GM23338 (cell line): ENCODE results near the gene DOCK11. TPM values are rescaled to one million over a fixed set of nuclear protein-coding genes. Genes with fewer than 3 reads are reported as not detected.

ENCODE experiments used
- ATAC-seq: fragments of 200-7000 bp; cut with Tn5 transposase; 3 replicates; pipeline ENCODE4 v1.9.1; 2020
- DNase-seq: peaks from one replicate; pipeline ENCODE4 v3.0.0-alpha.2; 2015; ENCODE audit warnings: low spot score
- H2AFZ ChIP-seq: fragments of 200-600 bp; sonication (generic); 2 replicates; pipeline ENCODE4 v1.8.0; 2016; ENCODE audit warnings: antibody characterized with exemption, mild to moderate bottlenecking, moderate library complexity
- H3F3A ChIP-seq: fragments of 200-600 bp; sonication (generic); replicated peaks from 2 replicates; pipeline ENCODE4 v1.8.0; 2017; ENCODE audit warnings: antibody characterized with exemption, mixed run types, low read depth
- H3K27ac ChIP-seq: fragments of 200-600 bp; sonication (generic); 2 replicates; pipeline ENCODE4 v1.6.1; 2016; ENCODE audit warnings: low read depth
- H3K27me3 ChIP-seq: fragments of 200-600 bp; sonication (generic); 2 replicates; pipeline ENCODE4 v1.8.0; 2016; ENCODE audit warnings: mild to moderate bottlenecking, mixed run types, moderate library complexity; ENCODE audit not compliant: insufficient read depth
- H3K36me3 ChIP-seq: fragments of 200-600 bp; sonication (generic); 2 replicates; pipeline ENCODE4 v1.8.0; 2016; ENCODE audit warnings: mild to moderate bottlenecking; ENCODE audit not compliant: insufficient read depth
- H3K4me1 ChIP-seq: fragments of 200-600 bp; sonication (generic); 2 replicates; pipeline ENCODE4 v1.8.0; 2016; ENCODE audit warnings: mild to moderate bottlenecking, moderate library complexity; ENCODE audit not compliant: insufficient read depth
- H3K4me2 ChIP-seq: fragments of 200-600 bp; sonication (generic); 2 replicates; pipeline ENCODE4 v1.7.1; 2017; ENCODE audit warnings: mixed run types
- H3K4me3 ChIP-seq: fragments of 200-600 bp; sonication (generic); 2 replicates; pipeline ENCODE4 v1.6.1; 2016; ENCODE audit warnings: mixed run types
- H3K79me2 ChIP-seq: fragments of 200-600 bp; sonication (generic); replicated peaks from 2 replicates; pipeline ENCODE4 v1.8.0; 2017; ENCODE audit warnings: mild to moderate bottlenecking; ENCODE audit not compliant: insufficient read depth
- H3K9me2 ChIP-seq: fragments of 200-600 bp; sonication (generic); 2 replicates; pipeline ENCODE4 v1.8.0; 2017; ENCODE audit not compliant: insufficient read depth
- H4K20me1 ChIP-seq: fragments of 200-600 bp; sonication (generic); replicated peaks from 2 replicates; pipeline ENCODE4 v1.8.0; 2017; ENCODE audit warnings: mild to moderate bottlenecking; ENCODE audit not compliant: insufficient read depth
- H3K27ac Mint-ChIP-seq: 2 replicates; pipeline ENCODE4 v1.8.0; 2020; ENCODE audit warnings: inconsistent platforms, mild to moderate bottlenecking, moderate library complexity, mixed read lengths
- H3K27me3 Mint-ChIP-seq: 3 replicates; pipeline ENCODE4 v1.8.0; 2022; ENCODE audit warnings: low read depth, mild to moderate bottlenecking, moderate library complexity, mixed read lengths, inconsistent platforms; ENCODE audit not compliant: insufficient read depth, poor library complexity
- H3K36me3 Mint-ChIP-seq: 3 replicates; pipeline ENCODE4 v1.8.0; 2021; ENCODE audit warnings: low read depth, mild to moderate bottlenecking, inconsistent platforms, moderate library complexity, mixed read lengths
- H3K4me1 Mint-ChIP-seq: 3 replicates; pipeline ENCODE4 v1.8.0; 2020; ENCODE audit warnings: mild to moderate bottlenecking, inconsistent platforms, mixed read lengths
- H3K4me3 Mint-ChIP-seq: 3 replicates; pipeline ENCODE4 v1.8.0; 2021; ENCODE audit warnings: moderate library complexity, mild to moderate bottlenecking, inconsistent platforms, mixed read lengths
- H3K9me3 Mint-ChIP-seq: 3 replicates; pipeline ENCODE4 v1.8.0; 2020; ENCODE audit warnings: moderate library complexity, mild to moderate bottlenecking, inconsistent platforms, mixed read lengths
- CREB1 ChIP-seq: fragments of 250-450 bp; sonication (Bioruptor Pico); IDR thresholded peaks from 2 replicates; pipeline ENCODE4 v1.5.0; 2020; ENCODE audit warnings: low read depth, mild to moderate bottlenecking, moderate library complexity
- CTCF ChIP-seq, 2 experiments: fragments of 200-600 bp in 1 of 2; sonication (generic) in 1 of 2; conservative IDR thresholded peaks; 2 replicates each; pipeline versions ENCODE4 v1.5.1 to v1.6.1; 2016 to 2017; ENCODE audit warnings: antibody characterized with exemption in 2 of 2, low read depth in 2 of 2, mild to moderate bottlenecking in 2 of 2, moderate library complexity in 1 of 2
- EZH2 ChIP-seq: fragments of 200-600 bp; sonication (generic); IDR thresholded peaks from one replicate; pipeline ENCODE4 v1.8.0; 2017; ENCODE audit warnings: antibody characterized with exemption, mild to moderate bottlenecking, low read depth; ENCODE audit not compliant: unreplicated experiment
- EZH2phosphoT487 ChIP-seq: fragments of 200-600 bp; sonication (generic); IDR thresholded peaks from one replicate; pipeline ENCODE4 v1.8.1; 2018; ENCODE audit warnings: antibody characterized with exemption; ENCODE audit not compliant: unreplicated experiment
- JUNB ChIP-seq: IDR thresholded peaks from one replicate; pipeline ENCODE4 v1.6.1; 2016; ENCODE audit warnings: antibody characterized with exemption; ENCODE audit not compliant: unreplicated experiment
- NANOG ChIP-seq: IDR thresholded peaks from 2 replicates; pipeline ENCODE4 v1.6.1; 2016; ENCODE audit warnings: antibody characterized with exemption, borderline replicate concordance
- POLR2AphosphoS5 ChIP-seq: IDR thresholded peaks from 2 replicates; pipeline ENCODE4 v1.6.1; 2016; ENCODE audit warnings: antibody characterized with exemption, low read depth
- STAT1 ChIP-seq: IDR thresholded peaks from one replicate; pipeline ENCODE4 v1.6.1; 2016; ENCODE audit warnings: antibody characterized with exemption; ENCODE audit not compliant: unreplicated experiment
- ZNF114 ChIP-seq: fragments of 250-450 bp; sonication (Bioruptor Pico); IDR thresholded peaks from 2 replicates; pipeline ENCODE4 v1.5.0; 2020; ENCODE audit warnings: mild to moderate bottlenecking, moderate library complexity
- ZNF331 ChIP-seq: fragments of 250-450 bp; sonication (Bioruptor Pico); IDR thresholded peaks from 2 replicates; pipeline ENCODE4 v1.5.0; 2020; ENCODE audit warnings: low read depth, mild to moderate bottlenecking, moderate library complexity
- ZNF462 ChIP-seq: fragments of 250-450 bp; sonication (Bioruptor Pico); IDR thresholded peaks from 2 replicates; pipeline ENCODE4 v1.5.0; 2020; ENCODE audit warnings: mild to moderate bottlenecking, moderate library complexity
- polyA plus RNA-seq: library from polyadenylated mRNA; unstranded; fragments of >200 nt; fragmentation: Nextera tagmentation; extraction: Ambion mirVana; gene quantifications from 2 replicates; pipeline ENCODE4 v1.2.1, GENCODE V29; 2016
- total RNA-seq: library from RNA; depleted of rRNA; stranded (reverse); fragments of >200 nt; shearing (Covaris generic); gene quantifications from 2 replicates; pipeline ENCODE4 v1.2.3, GENCODE V29; 2014

DOCK11 gene
- total and polyA plus RNA-seq, 2 experiments from 2014 or later = 6.0 to 12.3 TPM

GRCh38 chrX:118459494-118459893 lies 36.1 kb upstream of the DOCK11 start:
- no peaks in the 10 kb centered on the region for H3K36me3 ChIP-seq
- H3K27me3 ChIP-seq = no peaks in the 10 kb centered on the region
- peak; percentile 64 for DNase-seq
- Mint-ChIP-seq H3K9me3 (no peaks in the 10 kb centered on the region), H3K27me3 (no peaks in the 10 kb centered on the region), H3K4me1 (no peaks in the 10 kb centered on the region; the same call in 2 of the 3 replicates), H3K27ac (no peak overlapping the region), H3K36me3 (no peaks in the 10 kb centered on the region), H3K4me3 (no peak overlapping the region)
- no peak overlapping the region for H3K27ac ChIP-seq
- H4K20me1 ChIP-seq = no peaks in the 10 kb centered on the region
- H3F3A ChIP-seq = no peaks in the 10 kb centered on the region
- no peaks in the 10 kb centered on the region for H3K4me1 ChIP-seq
- peak; percentile 69 for ATAC-seq
- H2AFZ ChIP-seq = no peak overlapping the region
- no peaks in the 10 kb centered on the region for H3K9me2 ChIP-seq
- TF ChIP-seq CTCF (conservative IDR thresholded peaks at IDR 0.05; ENCODE audit: low read depth in 2 of 2) = peak; percentile 63 to 66
- no peak for TF ChIP-seq ZNF114 (CRISPR knock-in tag)
- no peaks in the 10 kb centered on the region for H3K79me2 ChIP-seq
- no peak overlapping the region for H3K4me2 ChIP-seq
- no peak overlapping the region for H3K4me3 ChIP-seq

- TF ChIP-seq CREB1 (no peak), ZNF114 (CRISPR knock-in tag) (no peak), ZNF331 (no peak), POLR2AphosphoS5 (no peak), EZH2 (no peak), JUNB (no peak), EZH2phosphoT487 (no peak), ZNF462 (CRISPR knock-in tag) (no peak), STAT1 (no peak), NANOG (no peak), CTCF (conservative IDR thresholded peaks at IDR 0.05; ENCODE audit: low read depth in 2 of 2) (no peak)
- Histone ChIP-seq H3K79me2 (no peaks in the 10 kb centered on the region), H4K20me1 (no peaks in the 10 kb centered on the region), H3K4me1 (no peaks in the 10 kb centered on the region), H3K36me3 (no peaks in the 10 kb centered on the region), H3K4me2 (no peak overlapping the region), H3F3A (no peaks in the 10 kb centered on the region), H3K27me3 (no peaks in the 10 kb centered on the region), H2AFZ (no peak overlapping the region), H3K27ac (no peak overlapping the region), H3K4me3 (no peak overlapping the region), H3K9me2 (no peaks in the 10 kb centered on the region)
- DNase-seq (no peak), ATAC-seq (no peak)
- Mint-ChIP-seq H3K4me3 (no peak overlapping the region), H3K27ac (no peak overlapping the region), H3K4me1 (no peaks in the 10 kb centered on the region), H3K27me3 (no peaks in the 10 kb centered on the region), H3K9me3 (no peaks in the 10 kb centered on the region), H3K36me3 (no peaks in the 10 kb centered on the region)
Measured at GRCh38 chrX:118464501-118464900, 31.1 kb upstream of the DOCK11 start.
